ENCODE data around the gene WDR47. TPM values are rescaled to one million over a fixed set of nuclear protein-coding genes. Genes with fewer than 3 reads are reported as not detected.

The WDR47 gene
- total and polyA plus RNA-seq, 4 donors = 1.2 to 4.1 (median 2.5) TPM

GRCh38 chr1:109060707-109061106 lies 18.8 kb upstream of the WDR47 start:
- H3K27me3 ChIP-seq (ENCODE audit: control insufficient read depth in 4 of 4, insufficient read depth in 4 of 4, low read length in 3 of 4) = no peaks in the 10 kb centered on the region
- H3K4me3 ChIP-seq (ENCODE audit: low read depth in 1 of 3, low read length in 3 of 3) = no peak overlapping the region
- no peak overlapping the region for H3K27ac ChIP-seq (ENCODE audit: low read depth in 1 of 2, low read length in 2 of 2)
- DNase-seq (ENCODE audit: low spot score) = no peak
- H3K9ac ChIP-seq (ENCODE audit: low read depth in 1 of 2, low read length in 2 of 2) = no peak overlapping the region
- TF ChIP-seq HNF4A (conservative IDR thresholded peaks at IDR 0.05) = peak in 1 of 2 donors; percentile 49
- TF ChIP-seq YY1 (IDR thresholded peaks at IDR 0.05) = peak; percentile 46
- no peak for TF ChIP-seq ZBTB33 (IDR thresholded peaks at IDR 0.05)
- TF ChIP-seq JUND (IDR thresholded peaks at IDR 0.05) = no peak
- TF ChIP-seq SP1 (IDR thresholded peaks at IDR 0.05) = peak; percentile 37
- peak in 1 of 2 donors; percentile 63 for TF ChIP-seq GABPA (IDR thresholded peaks at IDR 0.05 in 1 of 2, conservative IDR thresholded peaks at IDR 0.05 in 1 of 2)
- no peak for TF ChIP-seq TAF1 (conservative IDR thresholded peaks at IDR 0.05)
- TF ChIP-seq, protein P1, sequence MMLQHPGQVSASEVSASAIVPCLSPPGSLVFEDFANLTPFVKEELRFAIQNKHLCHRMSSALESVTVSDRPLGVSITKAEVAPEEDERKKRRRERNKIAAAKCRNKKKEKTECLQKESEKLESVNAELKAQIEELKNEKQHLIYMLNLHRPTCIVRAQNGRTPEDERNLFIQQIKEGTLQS (IDR thresholded peaks at IDR 0.05) = no peak
- TF ChIP-seq, protein P2, sequence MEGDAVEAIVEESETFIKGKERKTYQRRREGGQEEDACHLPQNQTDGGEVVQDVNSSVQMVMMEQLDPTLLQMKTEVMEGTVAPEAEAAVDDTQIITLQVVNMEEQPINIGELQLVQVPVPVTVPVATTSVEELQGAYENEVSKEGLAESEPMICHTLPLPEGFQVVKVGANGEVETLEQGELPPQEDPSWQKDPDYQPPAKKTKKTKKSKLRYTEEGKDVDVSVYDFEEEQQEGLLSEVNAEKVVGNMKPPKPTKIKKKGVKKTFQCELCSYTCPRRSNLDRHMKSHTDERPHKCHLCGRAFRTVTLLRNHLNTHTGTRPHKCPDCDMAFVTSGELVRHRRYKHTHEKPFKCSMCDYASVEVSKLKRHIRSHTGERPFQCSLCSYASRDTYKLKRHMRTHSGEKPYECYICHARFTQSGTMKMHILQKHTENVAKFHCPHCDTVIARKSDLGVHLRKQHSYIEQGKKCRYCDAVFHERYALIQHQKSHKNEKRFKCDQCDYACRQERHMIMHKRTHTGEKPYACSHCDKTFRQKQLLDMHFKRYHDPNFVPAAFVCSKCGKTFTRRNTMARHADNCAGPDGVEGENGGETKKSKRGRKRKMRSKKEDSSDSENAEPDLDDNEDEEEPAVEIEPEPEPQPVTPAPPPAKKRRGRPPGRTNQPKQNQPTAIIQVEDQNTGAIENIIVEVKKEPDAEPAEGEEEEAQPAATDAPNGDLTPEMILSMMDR (IDR thresholded peaks at IDR 0.05; ENCODE audit: low read depth, low read length, missing input control) = no peak
- no peak for TF ChIP-seq HNF4G (IDR thresholded peaks at IDR 0.05)
- TF ChIP-seq FOXA2 (IDR thresholded peaks at IDR 0.05) = no peak
- peaks cover 3 to 11% (median 7%) of the 10 kb centered on the region in 4 donors for H3K36me3 ChIP-seq (ENCODE audit: control insufficient read depth in 4 of 4, insufficient read depth in 3 of 4, low read depth in 1 of 4, low read length in 3 of 4)
- H3K4me1 ChIP-seq (ENCODE audit: control insufficient read depth in 4 of 4, insufficient read depth in 4 of 4, low read length in 3 of 4) = peaks cover 0 to 3% (median 0%) of the 10 kb centered on the region in 4 donors
- WGBS = 55% methylated on average over 7 of the region's 7 CpGs
- H3K9me3 ChIP-seq (ENCODE audit: control insufficient read depth in 4 of 4, low read length in 3 of 4) = no peaks in the 10 kb centered on the region

GRCh38 chr1:109059026-109059425 lies 17.1 kb upstream of the WDR47 start:
- no peaks in the 10 kb centered on the region for H3K27me3 ChIP-seq (ENCODE audit: control insufficient read depth in 4 of 4, insufficient read depth in 4 of 4, low read length in 3 of 4)
- no peak for DNase-seq (ENCODE audit: low spot score)
- H3K9me3 ChIP-seq (ENCODE audit: control insufficient read depth in 4 of 4, low read length in 3 of 4) = no peaks in the 10 kb centered on the region
- no peak overlapping the region for H3K9ac ChIP-seq (ENCODE audit: low read depth in 1 of 2, low read length in 2 of 2)
- H3K27ac ChIP-seq (ENCODE audit: low read depth in 1 of 2, low read length in 2 of 2) = no peak overlapping the region
- H3K36me3 ChIP-seq (ENCODE audit: control insufficient read depth in 4 of 4, insufficient read depth in 3 of 4, low read depth in 1 of 4, low read length in 3 of 4) = peaks cover 0 to 6% (median 1%) of the 10 kb centered on the region in 4 donors
- H3K4me1 ChIP-seq (ENCODE audit: control insufficient read depth in 4 of 4, insufficient read depth in 4 of 4, low read length in 3 of 4) = peaks cover 0 to 3% (median 0%) of the 10 kb centered on the region in 4 donors
- TF ChIP-seq JUND (IDR thresholded peaks at IDR 0.05) (no peak), MAX (IDR thresholded peaks at IDR 0.05) (no peak), GABPA (IDR thresholded peaks at IDR 0.05 in 1 of 2, conservative IDR thresholded peaks at IDR 0.05 in 1 of 2) (no peak), TAF1 (conservative IDR thresholded peaks at IDR 0.05) (no peak), ZBTB33 (IDR thresholded peaks at IDR 0.05) (no peak), FOXA1 (IDR thresholded peaks at IDR 0.05) (no peak), FOXA2 (IDR thresholded peaks at IDR 0.05) (no peak), HNF4G (IDR thresholded peaks at IDR 0.05) (no peak), RAD21 (IDR thresholded peaks at IDR 0.05) (no peak), NR2F2 (IDR thresholded peaks at IDR 0.05) (no peak)
- TF ChIP-seq, protein P3, sequence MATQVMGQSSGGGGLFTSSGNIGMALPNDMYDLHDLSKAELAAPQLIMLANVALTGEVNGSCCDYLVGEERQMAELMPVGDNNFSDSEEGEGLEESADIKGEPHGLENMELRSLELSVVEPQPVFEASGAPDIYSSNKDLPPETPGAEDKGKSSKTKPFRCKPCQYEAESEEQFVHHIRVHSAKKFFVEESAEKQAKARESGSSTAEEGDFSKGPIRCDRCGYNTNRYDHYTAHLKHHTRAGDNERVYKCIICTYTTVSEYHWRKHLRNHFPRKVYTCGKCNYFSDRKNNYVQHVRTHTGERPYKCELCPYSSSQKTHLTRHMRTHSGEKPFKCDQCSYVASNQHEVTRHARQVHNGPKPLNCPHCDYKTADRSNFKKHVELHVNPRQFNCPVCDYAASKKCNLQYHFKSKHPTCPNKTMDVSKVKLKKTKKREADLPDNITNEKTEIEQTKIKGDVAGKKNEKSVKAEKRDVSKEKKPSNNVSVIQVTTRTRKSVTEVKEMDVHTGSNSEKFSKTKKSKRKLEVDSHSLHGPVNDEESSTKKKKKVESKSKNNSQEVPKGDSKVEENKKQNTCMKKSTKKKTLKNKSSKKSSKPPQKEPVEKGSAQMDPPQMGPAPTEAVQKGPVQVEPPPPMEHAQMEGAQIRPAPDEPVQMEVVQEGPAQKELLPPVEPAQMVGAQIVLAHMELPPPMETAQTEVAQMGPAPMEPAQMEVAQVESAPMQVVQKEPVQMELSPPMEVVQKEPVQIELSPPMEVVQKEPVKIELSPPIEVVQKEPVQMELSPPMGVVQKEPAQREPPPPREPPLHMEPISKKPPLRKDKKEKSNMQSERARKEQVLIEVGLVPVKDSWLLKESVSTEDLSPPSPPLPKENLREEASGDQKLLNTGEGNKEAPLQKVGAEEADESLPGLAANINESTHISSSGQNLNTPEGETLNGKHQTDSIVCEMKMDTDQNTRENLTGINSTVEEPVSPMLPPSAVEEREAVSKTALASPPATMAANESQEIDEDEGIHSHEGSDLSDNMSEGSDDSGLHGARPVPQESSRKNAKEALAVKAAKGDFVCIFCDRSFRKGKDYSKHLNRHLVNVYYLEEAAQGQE (IDR thresholded peaks at IDR 0.05) = no peak
- no peak overlapping the region for H3K4me3 ChIP-seq (ENCODE audit: low read depth in 1 of 3, low read length in 3 of 3)
